ENCODE data around the gene SNX25.

DNA sequence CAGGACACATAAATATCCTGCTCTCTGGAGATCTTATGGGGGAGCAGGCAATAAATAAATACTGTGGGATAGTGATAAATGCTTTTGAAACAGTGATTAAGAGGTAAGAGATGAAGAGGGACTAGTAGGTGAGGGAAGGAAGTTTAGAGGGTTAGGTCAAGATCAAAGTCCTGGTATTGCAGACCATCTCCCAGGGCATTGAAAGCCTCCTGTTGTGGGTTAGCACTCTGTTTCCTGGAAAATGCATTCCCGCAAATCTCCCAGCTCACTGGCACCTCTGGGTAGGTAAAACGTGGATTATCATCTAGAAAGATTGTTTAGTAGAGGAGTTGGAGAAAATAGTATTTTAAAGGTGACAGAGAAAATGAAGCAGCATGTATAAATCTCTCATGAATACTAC lies 2.2 kb downstream of the SNX25 start:
- TF ChIP-seq, protein P1, sequence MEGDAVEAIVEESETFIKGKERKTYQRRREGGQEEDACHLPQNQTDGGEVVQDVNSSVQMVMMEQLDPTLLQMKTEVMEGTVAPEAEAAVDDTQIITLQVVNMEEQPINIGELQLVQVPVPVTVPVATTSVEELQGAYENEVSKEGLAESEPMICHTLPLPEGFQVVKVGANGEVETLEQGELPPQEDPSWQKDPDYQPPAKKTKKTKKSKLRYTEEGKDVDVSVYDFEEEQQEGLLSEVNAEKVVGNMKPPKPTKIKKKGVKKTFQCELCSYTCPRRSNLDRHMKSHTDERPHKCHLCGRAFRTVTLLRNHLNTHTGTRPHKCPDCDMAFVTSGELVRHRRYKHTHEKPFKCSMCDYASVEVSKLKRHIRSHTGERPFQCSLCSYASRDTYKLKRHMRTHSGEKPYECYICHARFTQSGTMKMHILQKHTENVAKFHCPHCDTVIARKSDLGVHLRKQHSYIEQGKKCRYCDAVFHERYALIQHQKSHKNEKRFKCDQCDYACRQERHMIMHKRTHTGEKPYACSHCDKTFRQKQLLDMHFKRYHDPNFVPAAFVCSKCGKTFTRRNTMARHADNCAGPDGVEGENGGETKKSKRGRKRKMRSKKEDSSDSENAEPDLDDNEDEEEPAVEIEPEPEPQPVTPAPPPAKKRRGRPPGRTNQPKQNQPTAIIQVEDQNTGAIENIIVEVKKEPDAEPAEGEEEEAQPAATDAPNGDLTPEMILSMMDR (conservative IDR thresholded peaks at IDR 0.05 in 1 of 2, IDR thresholded peaks at IDR 0.05 in 1 of 2; ENCODE audit: low read depth in 1 of 2, low read length in 2 of 2): no peak
- no peak for TF ChIP-seq EZH2 (IDR thresholded peaks at IDR 0.05; ENCODE audit: low read length, missing control alignments)
